ENCODE data around the gene IRAK4.
"Not testable (repeated sequence)": the region's sequence is repeated elsewhere in the genome, so short reads cannot be mapped to it uniquely, and the experiment has no call there.

- not testable (repeated sequence) for TF ChIP-seq POLR2A, CTCF (IDR thresholded peaks at IDR 0.05)
These were observed 7.4 kb upstream of the IRAK4 start for GRCh38 chr12:43751360-43751759.

Data from prostate gland (tissue), 2 donors.